ENCODE measurements around the gene FAM47B.

FAM47B gene

DNA sequence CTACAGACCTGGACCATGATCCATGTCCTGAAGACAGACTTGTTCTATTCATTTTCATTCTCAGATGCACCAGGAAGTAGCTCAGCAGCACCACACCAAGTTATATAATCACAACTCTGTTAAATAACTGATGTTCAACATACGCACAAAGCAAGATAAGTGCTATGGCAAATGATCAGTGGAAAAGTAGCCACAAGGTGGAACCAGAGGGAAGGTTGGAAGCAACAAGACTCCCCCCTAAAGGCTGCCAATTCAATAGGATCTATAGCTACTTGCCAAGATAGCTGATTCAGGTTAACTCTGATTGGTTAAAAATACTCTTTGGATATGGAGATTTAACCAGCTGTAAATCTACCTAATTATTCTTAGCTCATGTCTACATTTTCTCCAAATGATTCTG lies 23.7 kb upstream of the FAM47B start:
- no peaks in the 10 kb centered on the region for H3K9me3 ChIP-seq (replicated peaks in 1 of 11)
- no peaks in the 10 kb centered on the region for H3K36me3 ChIP-seq
- no peak overlapping the region for H3K27ac ChIP-seq
- no peak overlapping the region for H3K4me3 ChIP-seq
- H4K20me1 ChIP-seq: no peaks in the 10 kb centered on the region
- peaks cover 64 to 98% (median 89%) of the 10 kb centered on the region in 11 experiments for H3K27me3 ChIP-seq
- no peak for TF ChIP-seq Cebpa-rat (IDR thresholded peaks at IDR 0.05)
- H3K4me1 ChIP-seq: no peaks in the 10 kb centered on the region
- no peak overlapping the region for H3K9ac ChIP-seq
- H3K4me2 ChIP-seq: no peak overlapping the region

- H3K4me3 ChIP-seq: no peak overlapping the region
- no peak overlapping the region for H3K9ac ChIP-seq
- H3K36me3 ChIP-seq: no peaks in the 10 kb centered on the region
- no peak overlapping the region for H3K27ac ChIP-seq
- H4K20me1 ChIP-seq: peaks cover 0 to 15% (median 0%) of the 10 kb centered on the region in 11 experiments; a peak in 2 of 22 replicates
- H3K4me2 ChIP-seq: no peak overlapping the region
- TF ChIP-seq Cebpa-rat (IDR thresholded peaks at IDR 0.05): no peak
- H3K4me1 ChIP-seq: no peaks in the 10 kb centered on the region
- H3K27me3 ChIP-seq: peaks cover 80 to 99% (median 92%) of the 10 kb centered on the region in 11 experiments
- H3K9me3 ChIP-seq (replicated peaks in 1 of 11): no peaks in the 10 kb centered on the region
Observed at GRCh38 chrX:34927866-34928265, 14.7 kb upstream of the FAM47B start.

- TF ChIP-seq Cebpa-rat (IDR thresholded peaks at IDR 0.05): no peak
Observed at GRCh38 chrX:34943235-34943634, 639 bp downstream of the FAM47B start.

DNA sequence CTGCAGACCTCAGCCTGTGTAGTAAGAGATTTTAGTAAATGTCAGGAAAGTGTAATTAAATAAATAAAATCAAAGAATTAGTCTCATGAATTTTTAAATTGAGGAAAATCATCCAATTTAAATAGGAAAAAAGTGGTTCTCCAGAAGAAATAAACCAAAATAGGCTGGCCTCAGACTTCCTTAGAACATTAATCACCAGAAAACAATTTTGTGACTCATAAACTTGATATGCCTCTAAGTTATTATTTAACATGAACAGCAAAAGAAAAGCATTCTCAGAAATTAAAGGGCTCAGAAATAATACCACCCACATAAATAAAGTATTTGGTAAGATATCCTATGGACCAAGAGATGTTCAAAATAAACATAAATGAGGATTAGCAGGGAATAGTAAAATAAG lies 14.3 kb downstream of the FAM47B start:
- no peaks in the 10 kb centered on the region for H3K4me1 ChIP-seq
- H3K27ac ChIP-seq: no peak overlapping the region
- no peak overlapping the region for H3K9ac ChIP-seq
- H3K4me3 ChIP-seq: no peak overlapping the region
- 0 out of 22 replicates have a peak, but pooled peaks cover 0 to 3% (median 0%) of the 10 kb centered on the region in 11 experiments for H4K20me1 ChIP-seq
- no peaks in the 10 kb centered on the region for H3K36me3 ChIP-seq
- H3K27me3 ChIP-seq: peaks cover 76 to 93% (median 89%) of the 10 kb centered on the region in 11 experiments
- TF ChIP-seq Cebpa-rat (IDR thresholded peaks at IDR 0.05): no peak
- H3K4me2 ChIP-seq: no peak overlapping the region
- H3K9me3 ChIP-seq (replicated peaks in 1 of 11): no peaks in the 10 kb centered on the region

More at GRCh38 chrX:34943235-34943634, 639 bp downstream of the FAM47B start:
- Histone ChIP-seq H3K9ac (no peak overlapping the region), H3K4me2 (no peak overlapping the region), H4K20me1 (peaks cover 0 to 5% (median 0%) of the 10 kb centered on the region in 11 experiments; a peak in 2 of 22 replicates), H3K9me3 (replicated peaks in 1 of 11) (peaks cover 0 to 23% (median 5%) of the 10 kb centered on the region in 11 experiments; a peak in 7 of 22 replicates), H3K4me3 (no peak overlapping the region), H3K4me1 (no peaks in the 10 kb centered on the region), H3K27ac (no peak overlapping the region), H3K27me3 (peaks cover 45 to 91% (median 77%) of the 10 kb centered on the region in 11 experiments), H3K36me3 (no peaks in the 10 kb centered on the region)

GRCh38 chrX:34961662-34962061 lies 19.1 kb downstream of the FAM47B start:
- no peaks in the 10 kb centered on the region for H3K9me3 ChIP-seq (replicated peaks in 1 of 11)
- H3K36me3 ChIP-seq: no peaks in the 10 kb centered on the region
- H3K27ac ChIP-seq: no peak overlapping the region
- H3K4me2 ChIP-seq: no peak overlapping the region
- no peak overlapping the region for H3K9ac ChIP-seq
- no peaks in the 10 kb centered on the region for H4K20me1 ChIP-seq
- no peak for TF ChIP-seq Cebpa-rat (IDR thresholded peaks at IDR 0.05)
- H3K4me3 ChIP-seq: no peak overlapping the region
- H3K27me3 ChIP-seq: peaks cover 63 to 85% (median 76%) of the 10 kb centered on the region in 11 experiments
- H3K4me1 ChIP-seq: no peaks in the 10 kb centered on the region

- Histone ChIP-seq H3K27me3 (peaks cover 93 to 100% (median 99%) of the 10 kb centered on the region in 11 experiments), H3K27ac (no peak overlapping the region), H3K9ac (no peak overlapping the region), H3K4me1 (no peaks in the 10 kb centered on the region), H3K4me2 (no peak overlapping the region), H4K20me1 (peaks cover 0 to 6% (median 0%) of the 10 kb centered on the region in 11 experiments; a peak in 3 of 22 replicates), H3K36me3 (no peaks in the 10 kb centered on the region), H3K4me3 (no peak overlapping the region), H3K9me3 (replicated peaks in 1 of 11) (no peaks in the 10 kb centered on the region)
- no peak for TF ChIP-seq Cebpa-rat (IDR thresholded peaks at IDR 0.05)
Observed at GRCh38 chrX:34972206-34972605, 29.6 kb downstream of the FAM47B start.

GRCh38 chrX:34978171-34978570 lies 35.6 kb downstream of the FAM47B start:
- Histone ChIP-seq H3K4me3 (no peak overlapping the region), H3K4me1 (no peaks in the 10 kb centered on the region), H3K36me3 (no peaks in the 10 kb centered on the region), H3K27me3 (peaks cover 93 to 100% (median 100%) of the 10 kb centered on the region in 11 experiments), H3K4me2 (no peak overlapping the region), H3K27ac (no peak overlapping the region), H3K9ac (no peak overlapping the region), H3K9me3 (replicated peaks in 1 of 11) (peaks cover 6 to 18% (median 7%) of the 10 kb centered on the region in 11 experiments; a peak in 17 of 22 replicates), H4K20me1 (no peaks in the 10 kb centered on the region; a peak in 2 of 22 replicates)
- no peak for TF ChIP-seq Cebpa-rat (IDR thresholded peaks at IDR 0.05)

DNA sequence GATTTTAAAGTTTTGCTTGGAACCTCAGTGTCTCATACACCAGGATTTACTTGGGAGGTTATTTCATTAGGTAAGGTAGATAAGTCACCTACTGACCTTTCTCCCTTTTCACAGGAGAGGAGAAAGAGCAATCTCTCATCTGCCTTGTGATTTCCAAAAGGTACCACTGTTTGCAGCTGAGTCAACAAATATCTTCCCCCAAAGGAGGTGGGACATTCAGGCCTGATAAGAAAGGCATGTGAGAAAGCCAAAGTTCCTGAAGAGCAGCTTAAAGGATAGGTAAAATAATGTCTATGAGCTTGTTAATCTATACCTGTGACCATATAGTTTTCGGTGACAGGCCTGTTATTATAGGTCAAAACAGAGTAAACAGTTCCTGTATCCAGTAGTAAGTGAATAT lies 45.0 kb downstream of the FAM47B start:
- peaks cover 2 to 5% (median 3%) of the 10 kb centered on the region in 11 experiments; a peak in 16 of 22 replicates for H3K9me3 ChIP-seq (replicated peaks in 1 of 11)
- no peaks in the 10 kb centered on the region; a peak in 1 of 22 replicates for H4K20me1 ChIP-seq
- H3K4me2 ChIP-seq: no peak overlapping the region
- H3K36me3 ChIP-seq: no peaks in the 10 kb centered on the region
- no peak overlapping the region for H3K27ac ChIP-seq
- peaks cover 77 to 99% (median 96%) of the 10 kb centered on the region in 11 experiments for H3K27me3 ChIP-seq
- H3K4me3 ChIP-seq: no peak overlapping the region
- no peaks in the 10 kb centered on the region for H3K4me1 ChIP-seq
- no peak for TF ChIP-seq Cebpa-rat (IDR thresholded peaks at IDR 0.05)
- no peak overlapping the region for H3K9ac ChIP-seq

All from BLaER1 treated with 17β-estradiol and CSF1 and Interleukin-3, amounts not matched to agents 10 nM and 100 nM (cell line).